GM19397 (cell line): ENCODE measurements around the gene PLPPR1.
A peak's percentile ranks its signal among the peaks of the same experiment; 100 is the strongest.
"Not testable (repeated sequence)": the region's sequence is repeated elsewhere in the genome, so short reads cannot be mapped to it uniquely, and the experiment has no call there.

Experiments
- ATAC-seq: cut with Tn5 transposase; IDR thresholded peaks from one replicate; pipeline ENCODE4 v1.9.1; 2021; ENCODE audit warnings: mild to moderate bottlenecking, moderate library complexity; ENCODE audit not compliant: unreplicated experiment

PLPPR1 gene

DNA sequence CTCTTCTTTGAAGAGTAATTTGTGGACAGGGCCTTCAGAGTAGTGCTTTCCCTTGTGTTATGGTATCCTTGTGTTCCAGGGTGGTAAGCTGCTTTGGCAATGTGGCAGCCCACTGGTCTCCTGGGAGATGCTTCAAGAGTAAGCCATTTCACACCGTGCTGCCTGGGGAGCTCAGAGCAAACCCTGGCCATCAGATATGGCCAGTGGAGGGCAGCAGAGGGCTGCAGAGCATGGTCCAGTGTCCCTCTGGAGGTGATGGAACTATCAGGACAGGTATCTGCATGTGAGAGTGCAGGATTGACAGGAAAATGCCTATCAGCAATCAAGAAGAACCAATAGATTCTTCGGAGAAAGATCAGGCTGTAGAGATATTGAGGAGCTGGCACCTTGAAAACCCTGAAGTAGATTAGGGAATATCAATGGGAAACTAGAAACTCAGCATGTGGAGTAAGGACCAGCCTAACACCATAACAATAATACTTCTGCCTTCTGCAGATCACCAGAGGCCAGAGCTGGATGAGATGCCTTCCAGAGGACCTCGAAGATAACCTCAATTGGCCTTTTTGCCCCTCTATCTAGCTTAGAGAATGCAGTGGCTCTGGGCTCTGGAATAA, 90.8 kb downstream of the PLPPR1 start:
- ATAC-seq = peak; percentile 85

DNA sequence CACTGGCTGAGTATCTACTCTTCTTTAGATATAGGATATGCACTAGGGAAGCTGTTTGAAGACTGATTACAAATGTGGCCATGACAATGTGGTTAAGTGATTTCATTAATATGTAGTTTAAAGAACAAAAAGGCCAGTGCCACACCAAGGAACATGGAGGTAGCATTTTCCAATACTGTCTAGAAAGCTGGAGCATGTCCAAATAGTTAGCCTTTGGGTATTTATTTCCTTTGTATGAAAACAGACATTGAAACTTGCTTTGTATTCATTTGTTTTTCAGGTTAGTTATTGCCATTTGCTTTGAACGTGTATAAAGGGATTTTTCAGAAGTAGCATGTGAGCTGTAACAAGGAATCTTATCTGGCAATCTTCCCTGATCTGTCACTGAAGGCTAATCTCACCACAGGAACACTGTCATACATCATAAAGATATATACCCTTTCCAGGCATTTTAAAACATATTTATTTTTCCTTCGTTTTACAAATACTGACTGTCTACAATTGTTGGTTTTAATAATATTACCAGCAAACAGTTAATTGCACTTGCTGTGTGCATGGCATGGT, 93.4 kb downstream of the PLPPR1 start:
- no peak for ATAC-seq

DNA sequence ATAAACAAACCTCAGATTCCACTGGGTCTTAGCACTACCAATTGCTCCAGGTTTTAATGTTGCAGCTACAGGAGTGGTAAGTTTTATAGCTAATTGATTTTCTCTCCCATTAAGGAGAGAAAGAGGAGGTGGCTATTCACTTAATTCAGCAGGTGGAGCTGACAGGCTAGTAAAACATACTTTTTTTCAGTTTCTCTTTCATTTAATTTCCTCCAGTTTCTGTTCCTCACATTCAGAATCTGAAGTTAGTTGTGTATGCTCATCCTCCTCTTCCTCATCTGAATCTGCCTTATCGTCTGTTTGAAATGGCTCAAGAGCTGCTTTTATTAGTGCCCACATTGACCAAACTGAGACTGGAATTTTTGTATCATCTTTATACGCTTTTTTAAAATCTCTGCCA, 98.0 kb downstream of the PLPPR1 start:
- peak; percentile 77 for ATAC-seq

DNA sequence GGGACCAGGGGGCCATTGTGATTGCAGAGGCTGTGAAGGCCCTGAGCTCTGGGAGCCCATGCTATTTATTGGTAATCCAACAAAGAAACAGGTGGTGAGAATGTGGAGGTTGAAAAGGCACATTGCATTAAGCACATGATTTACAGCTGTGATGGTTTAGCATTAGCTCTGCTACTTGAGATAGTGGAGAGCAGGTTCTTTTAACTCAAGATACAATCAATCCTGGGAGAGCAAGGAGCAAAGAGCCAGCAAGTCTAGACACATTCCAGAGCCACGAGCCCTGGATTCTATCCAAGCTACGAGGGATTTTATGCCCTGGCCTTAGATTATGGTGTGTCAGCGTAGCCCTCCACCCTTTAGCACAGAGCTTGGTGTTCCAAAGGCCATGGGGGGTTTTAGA, 98.8 kb downstream of the PLPPR1 start:
- not testable (repeated sequence) for ATAC-seq

DNA sequence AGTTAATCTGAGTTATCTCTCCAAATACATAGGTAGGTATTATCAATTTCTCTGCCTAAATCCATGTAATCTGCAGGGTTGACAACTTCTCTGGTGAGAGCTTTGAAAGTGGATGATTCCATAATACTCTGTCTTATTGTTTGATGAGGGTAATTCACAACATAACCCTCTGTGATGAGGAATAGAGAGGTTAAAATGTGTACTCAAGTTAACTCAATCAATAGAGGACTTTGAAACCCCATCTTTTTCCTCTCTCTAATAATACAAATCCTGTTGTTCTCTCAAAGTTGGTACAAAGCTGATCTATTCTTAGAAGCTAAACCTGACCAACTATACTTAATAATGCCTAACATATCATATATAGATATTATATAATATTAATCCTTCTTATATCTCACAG, 100.1 kb downstream of the PLPPR1 start:
- ATAC-seq = no peak

DNA sequence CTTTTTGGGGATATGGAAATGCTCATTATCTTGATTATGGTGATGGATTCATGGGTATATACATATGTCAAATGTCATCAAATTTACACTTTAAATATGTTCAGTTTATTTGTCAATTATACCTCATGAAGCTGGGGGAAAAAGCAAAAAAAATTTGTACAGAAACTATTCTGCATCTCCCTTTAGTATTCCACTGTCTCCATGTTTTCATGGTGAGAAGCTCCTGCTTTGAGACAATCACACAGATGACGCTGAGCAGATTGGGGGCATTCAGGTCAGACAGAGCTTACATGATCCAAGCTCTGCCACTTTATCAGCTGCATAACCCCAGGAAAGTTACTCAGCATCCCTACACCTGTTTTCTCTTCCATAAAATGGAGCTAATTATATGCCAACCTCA, 101.5 kb downstream of the PLPPR1 start:
- ATAC-seq = no peak

DNA sequence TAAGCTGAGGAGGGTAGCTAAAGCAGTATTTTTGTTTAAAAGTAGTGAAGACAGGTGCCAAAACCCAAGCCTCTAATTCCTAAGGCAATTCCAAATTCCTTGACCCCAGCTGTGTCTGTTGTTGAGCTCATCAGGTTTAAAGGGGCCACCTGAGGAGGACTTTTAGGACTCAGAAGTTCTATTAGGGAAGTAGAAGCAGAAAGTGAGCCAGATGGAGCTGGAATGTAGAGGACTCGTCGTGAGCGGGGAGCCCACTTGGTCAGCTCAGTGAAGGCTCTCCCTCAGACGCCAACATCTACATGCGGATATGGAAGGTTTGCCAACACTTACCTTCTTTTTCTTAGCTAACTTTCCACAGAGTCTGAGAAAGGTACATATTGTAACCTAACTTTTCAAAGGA, 102.8 kb downstream of the PLPPR1 start:
- no peak for ATAC-seq

DNA sequence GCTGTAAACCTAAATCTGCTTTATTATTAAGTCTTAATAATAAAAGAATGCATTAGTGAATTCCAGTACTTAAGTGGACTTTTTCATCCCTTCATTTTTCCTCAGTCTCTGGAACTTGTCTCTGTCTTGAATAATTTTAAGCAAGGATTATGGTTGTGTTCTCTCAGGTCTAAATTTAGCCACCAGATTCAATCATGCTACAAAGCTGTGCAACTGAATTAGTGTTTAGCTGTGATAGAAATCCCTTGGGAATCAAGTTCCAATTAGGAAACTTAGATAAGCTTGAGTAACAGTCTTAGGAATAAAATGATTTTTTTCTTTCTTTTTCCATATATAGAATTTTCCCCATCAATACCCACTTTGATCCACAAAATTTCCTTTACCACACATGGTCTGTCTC, 104.3 kb downstream of the PLPPR1 start:
- ATAC-seq = no peak

DNA sequence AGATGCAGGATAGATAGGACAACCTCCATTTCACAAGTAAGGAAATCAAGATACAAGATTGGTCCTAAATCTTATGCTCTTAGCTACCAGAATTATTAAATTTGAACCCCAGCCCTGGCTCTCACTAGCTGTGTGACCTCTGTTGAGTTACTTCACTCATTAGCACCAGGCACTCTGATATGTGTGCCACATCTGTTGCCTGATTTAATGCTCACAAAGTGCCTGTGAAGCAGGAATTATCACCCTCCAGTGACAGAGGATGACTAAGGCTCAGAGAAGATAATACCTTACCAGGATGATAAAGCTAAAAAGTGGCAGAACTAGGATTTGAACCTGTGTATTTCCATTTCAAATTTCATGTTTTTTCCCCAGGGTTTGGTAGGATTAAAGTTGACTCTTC, 110.0 kb downstream of the PLPPR1 start:
- ATAC-seq = no peak

DNA sequence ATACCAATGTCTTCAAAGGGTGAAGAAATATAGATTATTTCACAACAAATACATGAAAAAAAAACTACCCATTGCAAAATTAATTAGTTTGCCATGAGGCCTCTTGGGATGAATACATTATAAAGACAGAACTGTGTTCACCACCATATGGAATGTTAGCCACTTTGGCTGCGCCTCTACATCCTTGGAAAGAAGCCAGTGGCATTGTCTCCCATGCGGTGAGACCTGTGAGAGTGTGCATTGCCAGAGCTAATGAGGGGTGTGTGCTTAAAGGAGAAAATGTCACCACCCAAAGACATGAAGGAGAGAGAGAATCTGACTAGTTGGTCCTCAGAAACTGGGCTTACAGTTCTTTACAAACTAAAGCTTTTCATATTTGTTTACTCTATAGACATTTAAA, 110.6 kb downstream of the PLPPR1 start:
- ATAC-seq = no peak

DNA sequence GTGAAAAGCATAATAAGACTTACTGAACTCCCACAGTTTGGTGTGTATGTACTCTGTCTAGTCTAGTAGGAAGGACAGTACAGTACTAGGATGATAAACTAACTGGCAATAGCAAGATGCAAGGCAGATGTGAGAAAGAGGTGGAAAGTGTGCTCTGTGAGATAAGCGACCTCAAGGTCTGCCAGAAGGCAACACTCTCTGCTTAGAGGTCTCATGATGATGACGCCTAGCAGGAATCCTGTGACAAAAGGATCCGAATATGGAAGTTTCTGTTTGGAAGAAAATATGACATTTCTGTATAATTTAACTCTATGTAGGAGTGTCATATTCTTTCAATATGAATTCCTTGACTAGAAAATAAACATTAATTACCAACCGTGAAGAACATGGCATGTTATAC, 112.2 kb downstream of the PLPPR1 start:
- no peak for ATAC-seq

DNA sequence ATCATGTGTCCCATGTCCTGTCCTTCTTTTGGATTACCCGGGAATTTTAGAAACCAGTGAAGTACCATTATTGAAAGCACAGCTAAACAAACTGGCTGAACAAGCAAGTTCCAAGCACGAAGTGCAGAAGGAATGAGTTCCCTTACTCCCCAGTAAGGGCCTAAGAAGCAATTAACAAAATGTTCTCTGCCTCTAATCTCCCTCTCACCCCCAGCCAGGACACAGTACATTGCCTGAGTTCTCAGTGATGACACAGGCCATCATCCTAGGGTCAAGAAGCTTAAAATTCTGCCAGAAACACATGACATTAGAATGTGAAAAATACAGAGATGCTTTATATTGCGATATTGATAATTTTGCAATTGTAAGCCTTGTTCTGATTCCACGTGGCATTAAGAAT, 118.0 kb downstream of the PLPPR1 start:
- no peak for ATAC-seq

DNA sequence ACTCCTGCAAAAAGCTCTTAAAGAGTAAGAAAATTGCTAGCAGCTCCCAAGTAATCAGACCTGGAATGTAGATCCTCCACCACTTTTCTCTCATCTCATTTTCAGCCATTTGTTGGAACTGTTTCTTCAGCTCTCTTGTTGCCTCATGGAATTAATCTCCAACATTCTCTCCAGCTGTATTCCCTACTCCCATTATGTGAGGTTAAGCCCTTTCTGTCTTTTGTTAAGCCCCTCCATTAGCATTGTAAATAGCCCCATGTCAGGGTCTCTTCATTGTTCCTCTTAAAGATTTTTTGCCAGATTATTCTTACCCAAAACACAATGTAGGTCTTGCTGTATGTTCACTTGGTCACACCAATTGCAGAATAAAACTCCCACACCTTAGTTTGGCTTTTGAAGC, 119.8 kb downstream of the PLPPR1 start:
- ATAC-seq = no peak

DNA sequence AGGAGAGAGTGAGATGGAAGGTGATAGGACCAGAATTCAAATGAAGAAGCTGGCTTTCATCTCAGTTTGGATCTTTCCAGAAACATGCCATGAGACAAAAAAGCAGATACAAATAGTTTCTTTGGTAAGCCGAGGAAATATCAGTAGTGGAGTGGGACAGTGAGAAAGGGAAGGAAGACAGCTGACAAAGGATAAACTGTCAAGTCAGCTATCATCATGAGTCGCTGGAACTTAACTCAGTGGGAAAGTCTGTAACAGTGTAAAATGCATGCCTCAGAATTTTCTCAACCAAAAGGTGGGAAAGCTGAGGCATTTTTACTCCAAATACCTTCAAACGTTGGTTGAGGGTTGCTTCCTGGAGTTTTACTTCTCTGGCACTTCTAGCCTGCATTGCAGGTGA, 129.8 kb downstream of the PLPPR1 start:
- no peak for ATAC-seq

DNA sequence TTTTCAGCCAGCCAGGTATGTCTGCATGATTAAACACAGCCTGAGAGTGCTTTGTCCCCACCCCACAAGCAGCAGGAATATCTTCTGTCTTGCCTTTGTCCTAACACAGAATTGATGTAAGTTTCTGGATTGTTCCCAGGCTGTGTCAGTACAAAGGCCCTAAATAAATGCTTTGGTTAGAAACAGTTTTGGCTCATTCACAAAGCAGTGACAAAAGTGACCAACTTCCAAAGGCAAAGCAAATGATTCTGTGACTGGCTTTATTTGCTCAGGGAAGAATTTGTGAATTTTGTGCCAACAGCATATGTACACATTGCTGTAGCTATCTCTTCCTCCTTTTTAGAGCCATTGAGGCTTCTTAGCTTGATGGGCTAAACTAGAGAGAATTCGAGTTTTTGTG, 133.7 kb downstream of the PLPPR1 start:
- ATAC-seq = no peak

DNA sequence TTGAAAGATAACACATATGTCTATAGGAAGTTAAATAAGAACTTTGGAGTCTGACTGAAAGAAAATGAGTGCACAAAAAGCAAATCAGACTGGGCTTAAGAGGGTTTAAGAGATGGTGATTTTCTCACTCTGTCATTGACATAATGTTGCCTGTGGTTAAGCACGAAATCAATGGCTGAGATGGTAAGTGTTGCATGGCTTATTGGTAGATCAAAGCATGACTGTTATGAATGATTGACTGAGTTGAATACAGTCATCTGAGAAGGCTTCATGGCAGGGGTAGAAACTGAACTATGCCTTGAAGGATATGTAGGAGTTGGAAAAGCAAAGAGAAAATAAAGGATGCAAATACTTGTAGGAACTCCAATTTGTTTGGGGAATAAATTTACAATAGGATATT, 136.6 kb downstream of the PLPPR1 start:
- no peak for ATAC-seq

DNA sequence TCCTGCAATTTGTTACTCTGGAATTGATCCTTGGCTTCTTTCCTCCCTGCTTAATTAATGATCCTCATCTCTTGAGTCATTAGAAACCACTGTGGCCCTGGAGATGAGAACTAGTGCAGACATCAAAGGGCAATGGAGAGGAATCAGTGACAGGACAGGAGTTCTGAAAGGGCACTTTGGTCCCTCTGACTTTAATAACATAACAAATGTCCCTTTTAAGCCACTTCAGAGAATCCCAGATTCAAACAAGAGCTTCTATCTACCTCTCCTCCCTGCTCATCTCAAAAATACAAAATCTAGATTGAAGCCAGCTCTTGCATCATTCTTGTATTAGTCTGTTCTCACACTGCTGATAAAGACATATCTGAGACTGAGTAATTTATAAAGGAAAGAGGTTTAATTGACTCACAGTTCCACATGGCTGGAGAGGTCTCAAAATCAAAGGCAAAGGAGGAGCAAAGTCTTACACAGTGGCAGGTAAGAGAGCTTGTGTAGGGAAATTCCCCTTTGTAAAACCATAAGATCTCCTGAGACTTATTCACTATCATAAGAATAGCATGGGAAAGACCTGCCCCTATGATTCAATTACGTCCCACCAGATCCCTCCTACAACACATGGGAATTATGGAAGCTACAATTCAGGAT, 139.1 kb downstream of the PLPPR1 start:
- ATAC-seq = no peak

DNA sequence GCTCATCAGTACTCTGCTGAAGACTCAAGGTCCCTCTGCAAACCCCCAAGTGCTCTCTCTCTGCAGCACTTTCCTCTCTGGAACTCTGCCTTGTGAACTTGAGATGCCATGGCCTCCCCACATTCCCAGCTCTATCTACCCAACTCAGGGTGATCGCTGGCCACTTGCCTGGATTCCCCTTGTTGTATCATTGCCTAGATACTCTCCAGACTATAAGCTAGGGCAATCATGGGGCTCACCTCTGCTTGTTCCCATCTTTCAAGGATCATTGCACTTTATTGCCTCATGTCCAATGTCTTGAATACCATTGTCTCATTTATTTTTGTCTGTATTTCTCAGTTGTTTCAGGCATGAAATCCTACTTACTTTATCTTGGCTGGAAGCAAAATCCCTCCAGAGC, 144.1 kb downstream of the PLPPR1 start:
- ATAC-seq = no peak

DNA sequence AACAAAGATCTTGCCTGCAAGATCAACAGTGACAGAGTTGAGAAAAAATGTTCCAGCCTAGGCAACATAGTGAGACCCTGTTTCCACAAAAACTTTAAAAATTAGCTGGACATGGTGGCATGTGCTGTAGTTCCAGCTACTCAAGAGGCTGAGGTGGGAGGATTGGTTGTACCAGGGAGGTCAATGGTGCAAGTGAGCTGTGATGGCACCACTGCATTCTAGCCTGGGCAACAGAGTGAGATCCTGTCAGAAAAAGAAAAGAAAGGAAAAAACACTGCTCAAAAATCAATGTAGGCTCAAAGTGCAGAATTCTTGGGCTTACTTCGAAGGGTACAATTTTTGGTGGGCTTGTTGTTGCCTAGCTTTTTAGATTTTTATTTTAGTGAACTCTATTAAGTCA, 145.4 kb downstream of the PLPPR1 start:
- no peak for ATAC-seq

DNA sequence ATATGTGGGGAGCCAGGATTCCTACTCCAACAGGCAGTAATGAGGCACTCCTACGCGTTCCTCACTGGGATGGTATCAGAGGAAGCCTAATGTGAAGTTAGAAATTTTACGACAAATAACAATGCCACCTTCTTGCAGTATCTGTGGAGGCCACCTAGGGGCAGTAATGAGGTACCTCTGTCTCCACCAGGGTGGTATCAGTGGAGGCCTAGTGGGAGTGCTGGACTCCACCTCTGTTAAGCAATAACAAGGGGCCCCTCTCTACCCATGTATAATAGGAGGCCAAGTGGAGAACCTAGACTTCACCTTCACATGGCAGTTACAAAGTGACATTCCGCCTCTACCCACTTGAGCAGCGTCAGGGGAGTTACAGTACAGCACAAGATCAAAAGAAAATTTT, 147.9 kb downstream of the PLPPR1 start:
- no peak for ATAC-seq

DNA sequence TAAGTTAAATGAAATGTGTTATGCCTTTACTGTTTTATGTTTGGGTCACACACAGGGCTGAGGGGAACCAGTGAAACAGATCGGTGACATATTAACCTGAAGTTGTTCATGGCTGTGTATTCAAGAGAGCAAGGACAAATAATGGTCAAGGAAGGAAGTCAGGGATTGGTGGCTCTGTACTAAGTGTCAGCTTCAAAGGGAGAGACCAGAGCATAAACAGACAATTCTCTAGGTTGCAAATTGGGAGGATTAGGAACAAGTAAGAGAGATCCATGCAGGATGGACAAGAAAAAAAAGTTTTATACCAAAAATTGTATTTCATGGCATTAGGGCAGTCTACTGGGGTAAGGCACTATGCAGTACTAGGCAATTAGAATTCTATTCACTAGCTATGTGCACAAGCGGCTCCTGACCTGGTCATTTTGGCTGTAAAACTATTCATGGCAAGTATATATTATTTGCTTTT, 156.3 kb downstream of the PLPPR1 start:
- ATAC-seq = no peak

DNA sequence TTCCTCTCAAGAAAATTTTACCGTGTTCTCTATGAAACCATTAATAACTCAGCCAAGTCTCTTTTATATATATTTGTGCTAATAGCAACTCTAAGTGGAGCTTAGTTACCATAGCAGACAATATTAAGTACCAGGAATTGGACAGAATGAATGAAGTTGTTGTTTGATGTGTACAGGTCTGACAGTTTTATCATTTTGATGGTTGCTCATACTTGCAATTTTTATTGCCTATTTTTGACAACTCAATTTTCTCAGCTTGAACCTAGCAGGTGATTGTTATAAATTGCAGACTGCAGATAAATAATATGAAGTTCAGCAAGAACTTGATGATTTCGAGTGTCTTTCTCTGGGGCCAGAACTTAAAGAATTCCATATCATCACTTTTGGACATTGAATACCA, 163.2 kb downstream of the PLPPR1 start:
- no peak for ATAC-seq

DNA sequence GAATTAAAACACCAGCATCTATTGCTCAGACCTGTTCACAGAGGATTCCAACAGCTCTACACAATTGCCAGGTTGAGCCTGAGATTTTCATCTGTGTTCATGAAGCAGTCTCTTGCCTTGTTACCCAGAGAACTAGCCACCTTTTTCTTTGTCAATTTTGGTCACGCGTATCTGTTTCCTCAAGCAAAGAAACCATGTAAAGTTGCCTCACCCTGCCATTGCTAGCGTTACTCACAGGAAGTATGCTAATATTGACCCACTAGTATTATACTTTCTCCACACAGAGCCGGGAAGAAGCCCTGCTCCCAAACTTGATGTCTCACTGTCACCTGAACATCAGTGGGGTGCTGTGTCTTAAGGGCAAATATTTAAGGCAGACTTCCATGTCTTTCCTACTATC, 168.5 kb downstream of the PLPPR1 start:
- no peak for ATAC-seq
